ENCODE measurements around the gene FOXL3.
A peak's percentile ranks its signal among the peaks of the same experiment; 100 is the strongest.

FOXL3 gene

GRCh38 chr7:322111-322671, 32.2 kb downstream of the FOXL3 start:
- Histone ChIP-seq H3K9me3 (ENCODE audit: control insufficient read depth, insufficient read depth, low read length) (no peaks in the 10 kb centered on the region), H3K27ac (ENCODE audit: low read depth, low read length) (no peak overlapping the region), H3K36me3 (ENCODE audit: control insufficient read depth, low read length) (no peaks in the 10 kb centered on the region), H4K20me1 (ENCODE audit: control insufficient read depth, insufficient read depth, low read depth, low read length) (no peaks in the 10 kb centered on the region), H3K79me2 (ENCODE audit: control insufficient read depth, low read length) (no peaks in the 10 kb centered on the region), H3K4me1 (ENCODE audit: control insufficient read depth, low read length) (no peaks in the 10 kb centered on the region), H3K9me2 (replicated peaks; ENCODE audit: control insufficient read depth, low read length) (no peaks in the 10 kb centered on the region), H3K27me3 (ENCODE audit: control insufficient read depth, low read length) (no peaks in the 10 kb centered on the region), H3F3A (ENCODE audit: control insufficient read depth, insufficient read depth) (no peaks in the 10 kb centered on the region), H3K4me2 (ENCODE audit: low read length) (no peak overlapping the region), H3K4me3 (ENCODE audit: low read length) (no peak overlapping the region)
- no peak for TF ChIP-seq EZH2phosphoT487 (IDR thresholded peaks at IDR 0.05; ENCODE audit: borderline replicate concordance, low read length)
- TF ChIP-seq, protein P1, sequence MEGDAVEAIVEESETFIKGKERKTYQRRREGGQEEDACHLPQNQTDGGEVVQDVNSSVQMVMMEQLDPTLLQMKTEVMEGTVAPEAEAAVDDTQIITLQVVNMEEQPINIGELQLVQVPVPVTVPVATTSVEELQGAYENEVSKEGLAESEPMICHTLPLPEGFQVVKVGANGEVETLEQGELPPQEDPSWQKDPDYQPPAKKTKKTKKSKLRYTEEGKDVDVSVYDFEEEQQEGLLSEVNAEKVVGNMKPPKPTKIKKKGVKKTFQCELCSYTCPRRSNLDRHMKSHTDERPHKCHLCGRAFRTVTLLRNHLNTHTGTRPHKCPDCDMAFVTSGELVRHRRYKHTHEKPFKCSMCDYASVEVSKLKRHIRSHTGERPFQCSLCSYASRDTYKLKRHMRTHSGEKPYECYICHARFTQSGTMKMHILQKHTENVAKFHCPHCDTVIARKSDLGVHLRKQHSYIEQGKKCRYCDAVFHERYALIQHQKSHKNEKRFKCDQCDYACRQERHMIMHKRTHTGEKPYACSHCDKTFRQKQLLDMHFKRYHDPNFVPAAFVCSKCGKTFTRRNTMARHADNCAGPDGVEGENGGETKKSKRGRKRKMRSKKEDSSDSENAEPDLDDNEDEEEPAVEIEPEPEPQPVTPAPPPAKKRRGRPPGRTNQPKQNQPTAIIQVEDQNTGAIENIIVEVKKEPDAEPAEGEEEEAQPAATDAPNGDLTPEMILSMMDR (IDR thresholded peaks at IDR 0.05; ENCODE audit: low read depth, low read length, poor library complexity, severe bottlenecking), result peak; percentile 86

GRCh38 chr7:322708-323111, 32.7 kb downstream of the FOXL3 start:
- H3K27me3 ChIP-seq (ENCODE audit: control insufficient read depth, low read length), result no peaks in the 10 kb centered on the region

DNA sequence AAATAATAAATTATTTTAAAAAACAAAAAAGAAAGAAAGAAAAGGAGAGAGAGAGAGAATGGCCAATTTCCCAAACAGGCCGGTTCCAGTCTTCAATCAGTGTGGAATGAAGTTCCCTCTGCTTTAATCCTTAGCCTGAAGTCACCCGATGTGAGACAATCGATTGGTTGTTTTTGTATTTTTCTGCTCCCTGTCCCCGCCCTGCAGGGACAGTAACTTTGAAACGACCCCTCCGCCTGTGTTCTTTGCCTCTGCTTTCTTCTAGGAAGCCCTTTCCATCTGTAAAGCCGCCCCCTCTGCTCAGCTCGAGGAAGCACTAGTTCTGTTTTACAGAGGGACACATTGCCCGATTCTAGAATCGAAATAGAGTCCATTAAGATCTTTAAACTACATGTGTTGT, 33.4 kb downstream of the FOXL3 start:
- H3K4me1 ChIP-seq (ENCODE audit: control insufficient read depth, low read length), result no peaks in the 10 kb centered on the region
- H3K4me2 ChIP-seq (ENCODE audit: low read length), result no peak overlapping the region
- no peaks in the 10 kb centered on the region for H3F3A ChIP-seq (ENCODE audit: control insufficient read depth, insufficient read depth)
- no peak overlapping the region for H3K27ac ChIP-seq (ENCODE audit: low read depth, low read length)
- no peaks in the 10 kb centered on the region for H3K36me3 ChIP-seq (ENCODE audit: control insufficient read depth, low read length)
- no peaks in the 10 kb centered on the region for H3K27me3 ChIP-seq (ENCODE audit: control insufficient read depth, low read length)
- no peak for TF ChIP-seq EZH2phosphoT487 (IDR thresholded peaks at IDR 0.05; ENCODE audit: borderline replicate concordance, low read length)
- TF ChIP-seq, protein P1 (IDR thresholded peaks at IDR 0.05; ENCODE audit: low read depth, low read length, poor library complexity, severe bottlenecking), result no peak
- H3K9me2 ChIP-seq (replicated peaks; ENCODE audit: control insufficient read depth, low read length), result no peaks in the 10 kb centered on the region
- no peak overlapping the region for H3K4me3 ChIP-seq (ENCODE audit: low read length)
- H3K9me3 ChIP-seq (ENCODE audit: control insufficient read depth, insufficient read depth, low read length), result no peaks in the 10 kb centered on the region
- no peaks in the 10 kb centered on the region for H3K79me2 ChIP-seq (ENCODE audit: control insufficient read depth, low read length)
- H4K20me1 ChIP-seq (ENCODE audit: control insufficient read depth, insufficient read depth, low read depth, low read length), result no peaks in the 10 kb centered on the region

More at GRCh38 chr7:322708-323111, 32.7 kb downstream of the FOXL3 start:
- Histone ChIP-seq H3K4me3 (ENCODE audit: low read length) (no peak overlapping the region), H3K9me2 (replicated peaks; ENCODE audit: control insufficient read depth, low read length) (no peaks in the 10 kb centered on the region), H4K20me1 (ENCODE audit: control insufficient read depth, insufficient read depth, low read depth, low read length) (no peaks in the 10 kb centered on the region), H3K79me2 (ENCODE audit: control insufficient read depth, low read length) (no peaks in the 10 kb centered on the region), H3K9me3 (ENCODE audit: control insufficient read depth, insufficient read depth, low read length) (no peaks in the 10 kb centered on the region), H3K4me1 (ENCODE audit: control insufficient read depth, low read length) (no peaks in the 10 kb centered on the region), H3K27ac (ENCODE audit: low read depth, low read length) (no peak overlapping the region), H3F3A (ENCODE audit: control insufficient read depth, insufficient read depth) (no peaks in the 10 kb centered on the region), H3K4me2 (ENCODE audit: low read length) (no peak overlapping the region), H3K36me3 (ENCODE audit: control insufficient read depth, low read length) (no peaks in the 10 kb centered on the region)
- TF ChIP-seq, protein P1 (IDR thresholded peaks at IDR 0.05; ENCODE audit: low read depth, low read length, poor library complexity, severe bottlenecking), result no peak
- no peak for TF ChIP-seq EZH2phosphoT487 (IDR thresholded peaks at IDR 0.05; ENCODE audit: borderline replicate concordance, low read length)
